Stimulated activated CD4-positive, alpha-beta T cell treated with anti-CD3 and anti-CD28 coated beads, Interleukin-4, amount 100 ng/mL, for 4 hours (primary cell): ENCODE measurements around the gene ACADM.
"Not testable (repeated sequence)": the region's sequence is repeated elsewhere in the genome, so short reads cannot be mapped to it uniquely, and the experiment has no call there.

Experiments used
- DNase-seq, 2 experiments: peaks; one replicate each; pipeline ENCODE4 v3.0.0-alpha.2; 2020

ACADM gene

DNA sequence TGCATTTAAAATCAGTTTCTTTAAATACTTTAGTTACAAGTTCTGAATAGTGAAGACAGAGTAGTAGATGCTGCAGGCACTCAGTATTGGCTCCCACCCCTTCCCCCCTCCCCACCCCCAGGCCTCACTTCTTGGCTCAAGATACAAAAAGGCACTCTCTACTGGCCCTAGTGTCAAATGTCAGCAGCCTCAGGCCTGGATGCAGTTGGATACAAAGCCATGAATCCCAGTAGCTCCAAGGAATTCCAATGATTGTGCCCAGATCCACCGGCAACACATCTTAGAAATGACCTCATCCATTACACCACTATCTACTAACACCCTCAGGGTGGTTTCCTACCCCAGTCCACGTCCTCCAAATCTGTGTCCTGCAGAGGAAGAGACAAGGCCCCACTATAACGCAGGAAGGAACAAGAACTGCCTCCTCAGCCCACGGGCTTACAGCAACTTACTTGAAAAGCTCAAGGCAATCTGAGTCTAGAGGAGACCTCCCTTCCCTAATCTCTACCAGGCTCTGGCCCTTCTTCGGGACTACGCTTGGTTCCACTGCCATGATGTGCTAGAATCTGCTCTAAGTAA lies 17.6 kb downstream of the ACADM start:
- no peak for DNase-seq

DNA sequence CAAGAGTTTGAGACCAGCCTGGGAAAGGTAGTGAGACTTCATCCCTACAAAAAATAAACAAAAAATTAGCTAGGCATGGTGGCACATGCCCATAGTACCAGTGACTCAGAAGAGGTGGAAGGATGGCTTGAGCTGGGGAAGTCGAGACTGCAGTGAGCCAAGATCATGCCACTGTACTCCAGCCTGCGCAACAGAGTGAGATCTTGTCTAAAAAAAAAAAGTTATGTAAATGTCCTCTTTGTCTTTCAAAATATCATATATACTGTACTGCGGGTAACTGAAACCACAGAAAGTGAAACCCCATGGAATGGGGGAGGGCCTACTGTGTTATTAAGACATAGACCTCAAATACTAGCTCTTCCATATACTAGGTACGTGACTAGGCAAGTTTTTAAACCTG lies 20.8 kb downstream of the ACADM start:
- no peak for DNase-seq

DNA sequence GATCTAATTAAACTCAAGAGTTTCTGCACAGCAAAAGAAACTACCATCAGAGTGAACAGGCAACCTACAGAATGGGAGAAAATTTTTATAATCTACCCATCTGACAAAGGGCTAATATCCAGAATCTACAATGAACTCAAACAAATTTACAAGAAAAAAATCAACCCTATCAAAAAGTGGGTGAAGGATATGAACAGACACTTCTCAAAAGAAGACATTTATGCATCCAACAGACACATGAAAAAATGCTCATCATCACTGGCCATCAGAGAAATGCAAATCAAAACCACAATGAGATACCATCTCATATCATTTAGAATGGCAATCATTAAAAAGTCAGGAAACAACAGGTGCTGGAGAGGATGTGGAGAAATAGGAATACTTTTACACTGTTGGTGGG lies 32.7 kb downstream of the ACADM start:
- DNase-seq, result not testable (repeated sequence)

DNA sequence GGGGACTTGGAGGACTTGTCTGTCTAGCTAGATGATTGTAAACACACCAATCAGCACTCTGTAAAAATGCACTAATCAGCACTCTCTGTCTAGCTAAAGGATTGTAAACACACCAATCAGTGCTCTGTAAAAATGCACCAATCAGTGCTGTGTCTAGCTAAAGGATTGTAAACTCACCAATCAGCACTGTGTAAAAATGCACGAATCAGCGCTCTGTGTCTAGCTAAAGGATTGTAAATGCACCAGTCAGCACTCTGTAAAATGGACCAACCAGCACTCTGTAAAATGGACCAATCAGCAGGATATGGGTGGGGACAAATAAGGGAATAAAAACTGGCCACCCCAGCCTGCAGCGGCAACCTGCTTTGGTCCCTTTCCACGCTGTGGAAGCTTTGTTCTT lies 34.0 kb downstream of the ACADM start:
- not testable (repeated sequence) for DNase-seq

DNA sequence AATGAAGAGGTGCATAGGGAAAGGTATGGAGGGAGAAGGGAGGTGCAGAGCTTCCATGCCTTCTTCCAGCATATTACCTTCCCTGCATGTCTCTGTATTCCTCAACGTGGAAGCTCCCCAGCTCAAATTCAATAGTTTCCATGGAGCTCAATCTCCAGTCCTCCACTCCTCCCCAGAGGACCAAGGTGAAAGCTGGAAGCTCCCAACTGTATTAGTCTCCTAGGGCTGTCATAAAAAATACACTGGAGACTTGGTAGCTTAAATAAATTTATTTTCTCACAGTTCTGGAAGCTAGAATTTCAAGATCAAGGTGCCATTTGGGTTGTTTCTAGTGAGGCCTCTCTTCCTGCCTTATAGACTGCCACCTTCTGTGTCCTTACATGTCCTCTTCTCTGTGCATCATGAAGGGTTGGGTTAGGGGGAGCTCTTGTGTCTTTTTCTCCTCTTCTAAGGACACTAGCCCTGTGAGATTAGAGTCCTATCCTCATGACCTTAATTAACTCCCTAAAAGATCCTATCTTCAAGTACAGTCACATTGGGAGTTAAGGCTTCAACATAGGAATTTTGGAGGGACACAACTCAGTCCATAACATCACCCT lies 39.6 kb downstream of the ACADM start:
- no peak for DNase-seq

DNA sequence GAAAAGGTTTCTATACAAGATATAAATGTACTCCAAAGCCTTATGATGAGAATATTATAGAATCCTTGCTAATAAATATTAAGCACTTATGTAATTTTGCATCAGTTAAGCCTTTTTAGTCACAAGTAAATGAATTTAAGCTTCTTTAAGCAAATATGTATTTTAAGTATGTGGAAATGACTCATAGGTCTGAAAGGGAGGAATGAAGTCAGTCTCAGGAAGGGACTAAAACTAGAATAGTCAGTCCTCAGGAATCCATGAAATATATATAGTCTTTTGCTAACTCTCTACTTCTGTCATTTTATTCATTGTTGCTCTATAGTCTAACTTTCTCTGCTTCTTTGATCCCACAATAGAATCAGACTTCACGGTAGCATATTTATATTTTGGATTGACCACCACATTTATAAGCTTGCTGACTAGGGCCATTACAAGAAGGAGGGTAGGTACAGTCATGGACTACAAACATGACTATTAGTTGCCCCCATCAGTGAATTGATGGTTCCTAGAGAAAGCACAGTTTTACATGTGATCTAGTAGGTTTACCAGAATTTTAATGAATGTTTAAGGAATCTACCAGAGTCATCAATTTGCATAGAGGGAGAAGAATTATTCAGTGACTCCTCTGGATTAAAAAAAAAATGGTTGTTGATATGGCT lies 41.3 kb downstream of the ACADM start:
- no peak for DNase-seq

DNA sequence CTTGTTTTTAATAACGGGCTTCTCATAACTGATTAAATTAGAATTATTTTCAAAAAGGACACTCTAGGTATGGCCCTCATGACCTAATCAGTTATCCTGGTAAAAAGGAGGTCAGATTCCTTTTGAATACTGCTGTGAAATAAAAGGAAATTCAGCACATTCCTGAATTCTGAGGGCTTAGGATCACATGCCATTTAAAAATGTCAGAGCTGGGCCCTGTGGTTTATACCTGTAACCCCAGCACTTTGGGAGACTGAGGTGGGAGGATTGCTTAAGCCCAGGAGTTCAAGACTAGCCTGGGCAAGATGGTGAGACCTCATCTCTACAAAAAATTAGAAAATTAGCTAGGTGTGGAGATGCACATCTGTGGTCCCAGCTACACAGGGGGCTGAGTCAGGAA lies 43.5 kb downstream of the ACADM start:
- no peak for DNase-seq

DNA sequence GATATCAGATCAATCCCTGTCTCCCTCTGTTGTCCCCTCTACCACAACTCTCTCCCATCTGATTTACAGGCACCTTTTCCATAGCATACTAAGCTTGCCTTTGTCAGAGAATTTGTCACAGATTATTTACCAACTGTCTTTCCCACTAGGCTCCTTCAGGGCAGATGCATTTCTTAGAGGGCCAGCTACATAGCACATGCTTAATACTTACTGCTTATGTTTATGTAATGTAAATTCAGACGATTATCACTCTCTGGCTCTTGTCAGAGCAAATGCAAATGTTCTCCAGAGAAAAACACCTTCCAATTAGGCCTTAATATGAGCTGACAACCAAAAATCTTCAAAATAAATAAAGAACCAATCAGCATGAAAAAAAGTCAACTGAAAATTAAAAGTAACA lies 46.3 kb downstream of the ACADM start:
- no peak for DNase-seq

DNA sequence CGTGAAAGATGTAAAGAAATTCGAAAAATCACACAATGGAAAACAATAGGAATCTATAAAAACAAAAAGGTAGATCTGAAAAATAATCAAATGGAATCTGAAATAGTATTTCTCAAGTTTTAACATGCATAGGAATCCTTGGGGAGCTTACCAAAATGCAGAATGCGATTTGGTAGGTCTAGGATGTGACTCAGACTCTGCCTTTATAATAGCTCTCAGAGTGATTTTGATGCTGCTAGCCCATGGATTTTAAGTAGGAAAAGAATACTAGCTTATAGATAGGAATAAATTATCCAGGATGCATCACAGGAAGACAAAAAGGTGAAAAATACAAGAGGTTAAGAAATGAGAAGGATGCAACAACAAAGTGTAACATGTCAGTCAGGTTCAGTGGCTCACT lies 47.5 kb downstream of the ACADM start:
- no peak for DNase-seq

DNA sequence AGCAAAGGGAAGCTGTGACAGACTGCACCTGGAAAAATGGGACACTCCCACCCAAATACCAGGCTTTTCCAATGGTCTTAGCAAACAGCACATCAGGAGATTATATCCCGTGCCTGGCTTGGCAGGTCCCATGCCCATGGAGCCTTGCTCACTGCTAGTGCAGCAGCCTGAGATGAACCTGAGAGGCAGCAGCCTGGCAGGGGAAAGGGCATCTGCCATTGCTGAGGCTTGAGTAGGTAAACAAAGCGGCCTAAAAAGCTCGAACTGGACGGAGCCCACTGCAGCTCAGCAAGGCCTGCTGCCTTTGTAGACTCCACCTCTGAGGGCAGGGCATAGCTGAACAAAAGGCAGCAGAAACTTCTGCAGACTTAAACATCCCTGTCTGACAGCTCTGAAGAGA lies 53.3 kb downstream of the ACADM start:
- not testable (repeated sequence) for DNase-seq

DNA sequence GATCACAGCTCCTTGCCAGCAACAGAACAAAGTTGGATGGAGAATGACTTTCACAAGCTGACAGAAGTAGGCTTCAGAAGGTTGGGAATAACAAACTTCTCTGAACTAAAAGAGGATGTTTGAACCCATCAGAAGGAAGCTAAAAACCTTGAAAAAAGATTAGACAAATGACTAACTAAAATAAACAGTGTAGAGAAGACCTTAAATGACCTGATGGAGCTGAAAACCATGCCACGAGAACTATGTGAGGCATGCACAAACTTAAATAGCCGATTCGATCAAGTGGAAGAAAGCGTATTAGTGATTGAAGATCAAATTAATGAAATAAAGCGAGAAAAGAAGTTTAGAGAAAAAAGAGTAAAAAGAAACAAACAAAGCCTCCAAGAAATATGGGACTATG lies 54.2 kb downstream of the ACADM start:
- not testable (repeated sequence) for DNase-seq

DNA sequence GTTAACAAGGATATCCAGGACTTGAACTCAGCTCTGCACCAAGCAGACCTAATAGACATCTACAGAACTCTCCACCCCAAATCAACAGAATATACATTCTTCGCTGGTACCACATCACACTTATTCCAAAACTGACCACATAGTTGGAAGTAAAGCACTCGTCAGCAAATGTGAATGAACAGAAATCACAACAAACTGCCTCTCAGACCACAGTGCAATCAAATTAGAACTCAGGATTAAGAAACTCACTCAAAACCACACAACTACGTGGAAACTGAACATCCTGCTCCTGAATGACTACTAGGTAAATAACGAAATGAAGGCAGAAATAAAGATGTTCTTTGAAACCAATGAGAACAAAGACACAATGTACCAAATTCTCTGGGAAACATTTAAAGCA lies 55.7 kb downstream of the ACADM start:
- DNase-seq, result not testable (repeated sequence)

DNA sequence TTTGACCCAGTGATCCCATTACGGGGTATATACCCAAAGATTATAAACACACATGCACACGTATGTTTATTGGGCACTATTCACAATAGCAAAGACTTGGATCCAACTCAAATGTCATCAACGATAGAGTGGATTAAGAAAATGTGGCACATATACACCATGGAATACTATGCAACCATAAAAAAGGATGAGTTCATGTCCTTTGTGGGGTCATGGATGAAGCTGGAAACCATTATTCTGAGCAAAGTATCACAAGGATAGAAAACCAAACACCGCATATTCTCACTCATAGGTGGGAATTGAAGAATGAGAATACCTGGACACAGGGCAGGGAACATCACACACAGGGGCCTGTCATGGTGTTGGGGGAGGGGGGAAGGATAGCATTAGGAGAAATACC lies 59.4 kb downstream of the ACADM start:
- DNase-seq, result not testable (repeated sequence)

DNA sequence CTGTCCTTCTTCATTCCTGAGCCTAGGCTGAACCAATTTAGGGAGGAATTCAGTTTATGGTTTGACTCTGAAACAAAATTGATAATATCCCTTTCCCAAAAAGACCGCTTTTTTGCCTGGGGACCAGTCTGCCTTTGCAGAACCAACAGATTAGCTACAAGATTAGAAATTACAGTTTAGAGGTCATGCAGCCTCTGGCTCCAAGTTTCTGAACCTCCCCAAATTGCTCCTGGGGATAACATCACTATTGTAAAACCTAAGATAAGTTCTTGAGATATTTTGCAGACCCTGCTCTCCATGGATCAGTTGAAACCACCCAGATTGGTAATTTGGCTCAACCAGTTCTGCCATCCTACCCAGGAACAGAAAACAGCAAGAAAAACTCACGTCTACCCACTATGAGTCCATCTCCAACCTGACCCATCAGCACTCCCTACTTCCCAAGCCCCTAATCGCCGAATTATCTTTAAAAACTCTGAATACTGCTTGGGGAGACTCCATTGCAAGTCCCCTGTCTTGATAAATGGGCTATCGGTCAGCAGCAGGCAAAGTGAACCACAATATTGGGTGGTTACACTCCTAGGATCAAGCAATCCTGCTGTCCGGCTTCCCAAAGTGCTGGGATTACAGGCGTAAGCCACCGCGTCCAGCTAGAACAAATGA lies 60.9 kb downstream of the ACADM start:
- DNase-seq, result no peak

DNA sequence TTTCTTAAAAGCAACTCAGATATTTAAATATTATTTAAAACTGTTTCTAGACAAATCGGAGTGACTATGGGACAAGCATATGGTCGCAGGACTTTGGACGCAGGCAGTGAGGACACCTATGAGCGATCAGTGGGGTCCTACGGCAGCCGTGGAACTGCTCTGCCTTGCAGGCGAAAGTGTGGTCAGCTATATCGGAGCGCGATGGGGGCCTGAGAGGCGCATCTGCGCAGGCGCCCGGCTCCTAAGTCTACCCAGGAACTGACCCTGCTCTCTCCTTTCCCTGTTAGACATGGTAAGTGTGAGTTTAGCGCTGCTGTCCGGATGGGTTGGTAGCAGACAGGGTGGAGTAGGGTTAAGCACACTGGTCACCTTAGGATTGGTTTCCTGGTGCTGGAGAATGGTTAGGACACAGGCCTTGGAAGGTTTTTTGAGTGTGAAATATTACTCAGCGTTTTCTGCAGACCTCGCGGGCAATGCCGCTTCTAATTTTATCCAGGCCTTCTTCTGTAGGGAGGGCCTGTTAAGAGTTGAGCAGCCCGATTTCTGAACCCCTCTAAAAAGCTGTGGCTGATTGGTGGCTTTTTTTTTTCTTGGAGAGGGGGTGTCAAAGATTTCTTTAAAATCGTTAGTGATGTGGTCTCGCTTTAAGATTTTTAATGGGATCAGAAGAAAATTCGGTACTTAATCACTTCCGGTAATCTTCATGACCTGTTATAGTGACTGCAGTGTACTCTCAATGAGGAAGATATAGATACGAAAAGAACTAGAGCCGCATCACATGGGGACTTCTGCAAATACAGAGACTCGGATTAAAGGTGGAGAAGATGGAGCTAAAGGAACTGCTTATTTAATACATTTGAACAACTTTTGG lies 61.7 kb downstream of the ACADM start, which contains the start of gene RABGGTB:
Gene RABGGTB, plus strand, starts transcription at position 274 of the 871 bp plus-strand sequence. Its CDS starts 16 bp downstream, at position 290.
- DNase-seq, result peak; percentile 90 to 93

DNA sequence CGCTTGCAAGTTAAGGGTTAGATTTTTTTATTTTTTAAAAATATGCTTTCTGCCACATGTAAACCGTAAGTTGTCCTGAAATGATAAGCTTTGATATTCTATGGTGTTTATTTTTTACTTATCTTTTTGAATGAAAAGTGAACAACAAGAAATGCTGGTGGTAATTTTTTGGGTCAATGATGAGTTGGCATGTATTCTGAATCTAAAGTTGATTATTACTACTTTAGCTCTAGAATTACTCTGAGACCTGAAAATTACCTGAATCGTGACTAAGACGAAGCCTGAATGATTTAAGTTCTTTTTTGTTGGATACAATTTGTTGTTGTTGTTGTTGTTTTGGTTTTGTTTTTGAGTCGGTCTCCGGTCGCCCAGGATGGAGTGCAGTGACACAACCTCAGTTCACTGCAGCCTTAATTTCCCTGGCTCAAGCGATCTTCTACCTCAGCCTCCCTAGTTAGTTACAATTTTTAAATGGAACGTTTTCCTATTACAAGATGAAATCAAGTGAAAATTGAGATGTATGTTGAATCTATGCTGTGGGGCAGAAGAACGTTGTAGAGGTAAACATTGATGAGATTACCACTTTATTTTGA lies 62.5 kb downstream of the ACADM start:
- no peak for DNase-seq

DNA sequence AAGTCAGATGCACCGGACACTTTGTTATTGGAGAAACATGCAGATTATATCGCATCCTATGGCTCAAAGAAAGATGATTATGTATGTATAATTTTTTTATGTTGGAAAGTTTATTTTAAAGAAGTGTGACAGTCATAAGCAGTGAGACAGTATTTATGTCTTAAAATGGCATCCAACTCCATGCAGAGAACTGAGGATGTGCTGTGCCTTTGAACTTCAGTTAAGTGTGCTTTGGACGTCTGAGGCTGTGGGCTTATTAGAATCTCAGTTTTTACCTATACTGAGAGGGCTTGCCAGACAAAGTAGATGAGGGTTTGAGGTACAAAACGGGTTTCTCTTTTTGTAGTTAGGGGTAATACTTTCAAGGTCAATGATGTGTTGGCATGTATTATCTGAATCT lies 63.0 kb downstream of the ACADM start:
- no peak for DNase-seq

DNA sequence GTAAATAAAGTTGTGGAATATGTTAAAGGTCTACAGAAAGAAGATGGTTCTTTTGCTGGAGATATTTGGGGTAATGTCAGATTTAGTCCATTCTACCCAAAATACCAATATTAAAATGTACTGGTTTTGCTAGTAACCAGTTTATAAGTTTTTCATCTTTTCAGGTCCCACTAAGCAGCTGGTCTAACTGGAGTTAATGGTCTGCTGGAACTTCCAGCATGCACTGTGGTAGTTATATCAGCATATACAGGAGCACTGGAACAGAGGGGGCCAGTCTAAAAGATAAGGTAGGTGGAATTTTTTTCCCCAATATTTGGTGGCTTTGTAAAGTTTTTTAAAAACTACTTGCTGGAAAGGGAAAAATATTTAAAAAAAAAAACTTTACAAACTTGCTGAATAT lies 65.5 kb downstream of the ACADM start:
- no peak for DNase-seq

DNA sequence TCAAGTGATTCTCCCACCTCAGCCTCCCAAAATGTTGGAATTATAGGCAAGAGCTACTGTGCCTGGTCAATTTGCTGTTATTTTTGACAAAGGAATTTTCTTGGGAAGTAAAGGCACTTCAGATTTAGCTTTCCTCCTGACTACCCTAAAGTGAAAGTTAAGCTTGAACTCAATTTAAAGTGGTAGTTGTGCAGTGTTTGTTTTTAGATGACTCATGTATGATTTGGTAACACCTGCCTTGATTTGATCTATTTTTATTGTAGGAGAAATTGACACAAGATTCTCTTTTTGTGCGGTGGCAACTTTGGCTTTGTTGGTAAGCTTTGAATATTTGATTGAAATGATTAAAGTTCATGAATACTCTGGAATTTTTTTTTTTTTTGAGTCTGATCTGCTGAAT lies 66.5 kb downstream of the ACADM start:
- DNase-seq, result no peak

DNA sequence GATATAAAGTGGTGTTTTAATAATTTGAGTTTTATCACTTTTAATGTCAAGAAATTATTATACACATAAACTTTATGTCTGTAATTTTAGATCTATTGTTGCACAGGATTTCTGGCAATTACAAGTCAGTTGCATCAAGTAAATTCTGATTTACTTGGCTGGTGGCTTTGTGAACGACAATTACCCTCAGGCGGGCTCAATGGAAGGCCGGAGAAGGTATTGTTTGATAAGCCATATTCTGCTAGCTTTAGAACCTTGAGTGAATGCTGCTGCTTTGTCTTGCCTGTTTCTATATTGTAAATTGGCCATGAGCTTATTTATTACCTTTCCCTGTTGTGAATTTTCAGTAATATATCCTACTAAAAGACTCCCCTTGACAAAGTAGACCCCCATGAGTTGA lies 67.6 kb downstream of the ACADM start:
- no peak for DNase-seq

DNA sequence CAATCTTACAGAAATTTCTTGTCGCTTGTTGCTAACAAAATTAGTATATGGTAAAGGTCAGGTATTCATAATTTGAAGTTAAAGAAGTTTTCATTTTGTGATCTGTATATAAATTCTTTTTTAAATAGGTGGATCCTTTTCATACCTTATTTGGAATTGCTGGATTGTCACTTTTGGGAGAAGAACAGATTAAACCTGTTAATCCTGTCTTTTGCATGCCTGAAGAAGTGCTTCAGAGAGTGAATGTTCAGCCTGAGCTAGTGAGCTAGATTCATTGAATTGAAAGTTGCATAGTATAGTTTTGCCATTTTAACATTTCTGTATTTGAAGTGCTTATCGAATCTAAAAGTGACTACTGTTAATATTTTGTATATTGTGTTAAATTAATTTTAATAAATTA lies 69.9 kb downstream of the ACADM start:
- no peak for DNase-seq

DNA sequence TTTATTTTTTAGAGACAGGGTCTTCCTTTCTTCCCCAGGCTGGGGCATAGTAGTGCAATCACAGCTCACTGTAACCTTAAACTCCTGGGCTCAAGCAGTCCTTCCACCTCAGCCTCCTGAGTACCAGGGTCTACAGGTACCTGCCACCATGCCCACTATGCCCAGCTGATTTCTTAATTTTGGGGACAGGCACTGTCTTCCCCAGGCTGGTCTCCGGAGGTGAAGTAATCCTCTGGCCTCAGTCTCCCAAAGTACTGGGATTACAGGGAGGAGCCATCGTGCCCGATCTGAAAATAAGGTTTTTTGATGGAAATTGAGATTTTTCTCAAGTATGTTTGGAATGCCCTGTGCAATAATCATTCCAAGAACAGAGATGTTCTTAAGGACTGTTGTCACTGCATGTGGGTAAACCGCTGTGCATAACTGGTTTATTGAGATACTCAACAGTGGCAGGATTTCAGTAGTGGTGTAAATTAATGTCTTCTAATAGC lies 71.2 kb downstream of the ACADM start:
- DNase-seq, result no peak
